ENCODE data around the gene FCSK. TPM values are rescaled to one million over a fixed set of nuclear protein-coding genes. Genes with fewer than 3 reads are reported as not detected.
A peak's percentile ranks its signal among the peaks of the same experiment; 100 is the strongest.

Gene FCSK
- total and polyA plus RNA-seq, 8 donors = 11.0 to 20.7 (median 15.3) TPM

DNA sequence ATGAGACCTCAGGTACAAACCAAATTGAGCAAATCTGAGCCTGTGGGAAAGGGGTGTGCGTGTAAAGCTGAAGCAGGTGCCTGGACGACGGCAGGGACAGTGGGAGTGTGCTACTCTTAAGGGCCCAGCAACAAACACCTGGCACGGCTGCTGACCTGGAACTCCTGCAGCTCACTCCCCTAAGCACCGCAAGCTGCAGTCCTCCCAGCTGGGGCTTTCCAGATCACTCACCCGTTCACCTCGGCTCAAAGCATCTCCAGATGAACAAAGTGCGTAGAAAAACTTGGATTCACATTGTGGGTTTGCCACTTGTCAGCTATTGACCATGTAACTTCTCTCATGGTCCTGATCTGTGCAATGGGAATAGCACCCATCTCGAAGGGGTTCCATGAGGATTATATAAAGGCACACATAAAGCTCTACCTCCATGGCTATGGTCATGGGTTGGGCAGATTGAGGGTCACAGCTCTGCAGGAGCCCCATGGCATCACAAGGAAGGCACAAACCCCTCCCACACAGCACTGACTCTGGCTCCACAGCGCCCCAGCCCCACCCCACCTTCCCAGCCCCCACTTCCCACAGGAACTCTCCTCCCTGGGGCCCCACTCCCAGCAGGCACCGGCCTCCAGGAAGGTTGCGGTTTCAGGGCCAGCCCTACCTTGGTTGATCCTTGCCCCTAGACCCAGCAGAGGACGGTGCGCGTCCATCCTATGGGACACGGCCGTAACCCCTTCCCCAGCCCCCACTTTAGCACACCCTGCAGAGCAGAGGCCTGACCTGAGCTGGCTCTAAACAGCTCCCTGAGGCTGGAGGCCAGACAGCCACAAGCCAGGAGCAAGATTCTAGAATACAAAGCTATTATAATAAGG lies 37.4 kb upstream of the FCSK start:
- DNase-seq = no peak
- Histone ChIP-seq H3K9me3 (no peaks in the 10 kb centered on the region), H3K36me3 (peaks cover 0 to 3% of the 10 kb centered on the region in 2 donors), H3K4me3 (no peak overlapping the region), H3K27me3 (no peaks in the 10 kb centered on the region), H3K27ac (no peak overlapping the region), H3K4me1 (peaks cover 3 to 43% of the 10 kb centered on the region in 2 donors)
- no peak for TF ChIP-seq CTCF (IDR thresholded peaks at IDR 0.05)
- ATAC-seq = no peak
- intact Hi-C loops (cut with DNase I) = no loop called here

DNA sequence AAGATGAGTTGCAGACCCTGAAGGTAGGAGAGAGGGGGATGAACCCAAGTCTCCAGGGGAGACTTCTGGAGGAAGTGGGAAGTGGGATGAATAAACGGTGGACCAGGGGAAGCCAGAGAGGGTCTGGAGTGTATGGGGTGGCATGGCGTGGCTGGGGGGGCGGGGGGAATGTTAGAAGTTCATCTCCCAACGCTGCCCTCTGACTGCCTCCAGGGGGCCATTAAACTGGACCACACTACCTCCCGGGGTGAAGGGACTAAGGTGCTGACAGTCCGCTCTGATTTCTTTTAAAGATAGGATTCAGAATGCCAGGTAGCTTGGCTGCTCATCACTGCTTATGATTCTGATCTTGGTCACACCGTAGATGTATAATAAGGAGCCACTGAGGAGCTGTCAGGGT lies 36.7 kb upstream of the FCSK start:
- Histone ChIP-seq H3K4me3 (no peak overlapping the region), H3K27ac (no peak overlapping the region)
- ATAC-seq = no peak

DNA sequence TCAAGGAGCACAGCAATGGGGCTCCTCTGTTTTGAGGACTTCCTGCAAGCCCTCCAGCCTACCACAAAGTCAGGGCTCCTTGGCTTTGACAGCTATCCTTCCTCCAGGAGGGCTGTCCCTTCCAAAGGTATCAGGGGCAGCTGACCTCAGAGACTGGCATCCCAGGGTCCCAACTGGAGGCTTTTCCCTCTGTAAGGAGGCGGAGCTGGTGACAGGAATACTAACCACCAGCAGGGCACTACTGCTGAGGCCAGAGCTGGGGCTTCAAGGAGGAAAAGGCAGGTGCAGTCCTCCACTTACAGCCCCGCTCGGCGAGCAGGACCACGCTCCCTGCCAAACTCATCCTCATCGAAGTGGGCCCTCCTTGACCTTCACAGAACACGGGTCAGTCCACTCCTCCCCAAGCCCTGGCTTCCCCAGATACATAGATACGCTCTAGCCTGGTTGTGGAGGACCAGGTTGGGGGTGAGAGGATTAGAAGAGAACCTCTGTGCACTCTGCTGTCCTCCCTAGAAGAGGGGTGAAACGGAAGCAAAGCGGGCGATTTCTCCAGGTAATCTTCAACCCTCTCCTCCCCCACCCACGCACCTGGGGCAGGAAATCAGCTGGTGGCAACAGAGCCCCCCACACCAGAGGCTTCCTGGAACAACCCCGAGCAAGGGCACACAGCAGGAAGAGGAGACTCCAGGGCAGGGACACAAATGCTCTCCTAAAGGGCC lies 36.0 kb upstream of the FCSK start:
- ATAC-seq (no peak), DNase-seq (no peak)
- no peak for TF ChIP-seq CTCF (IDR thresholded peaks at IDR 0.05)
- Histone ChIP-seq H3K4me3 (no peak overlapping the region), H3K27me3 (no peaks in the 10 kb centered on the region), H3K9me3 (no peaks in the 10 kb centered on the region), H3K36me3 (no peaks in the 10 kb centered on the region), H3K27ac (peak overlapping the region in 1 of 2 donors; percentile 28), H3K4me1 (peaks cover 3 to 57% of the 10 kb centered on the region in 2 donors)
- intact Hi-C loops (cut with DNase I) = no loop called here

More for the DNA sequence above, 36.7 kb upstream of the FCSK start:
- Histone ChIP-seq H3K9me3 (no peaks in the 10 kb centered on the region), H3K27me3 (no peaks in the 10 kb centered on the region), H3K36me3 (no peaks in the 10 kb centered on the region), H3K4me1 (peaks cover 3 to 49% of the 10 kb centered on the region in 2 donors)
- no peak for TF ChIP-seq CTCF (IDR thresholded peaks at IDR 0.05)
- intact Hi-C loops (cut with DNase I) = no loop called here
- DNase-seq = no peak

DNA sequence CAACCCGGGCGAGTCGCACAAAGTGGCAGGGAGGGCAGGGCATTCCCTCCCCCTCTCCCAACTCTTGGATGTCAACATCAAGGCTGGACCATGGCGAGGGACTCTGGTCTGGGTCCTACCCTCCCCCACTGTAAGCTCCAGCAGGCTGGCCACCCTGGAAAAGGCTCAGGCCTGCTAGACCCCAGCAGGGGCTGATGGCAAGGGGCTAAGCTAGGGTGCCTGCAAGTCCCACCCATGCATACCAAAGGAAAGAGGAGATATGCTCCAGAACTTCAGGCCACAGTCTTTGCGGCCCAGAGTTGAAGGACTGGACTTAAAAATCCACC lies 35.4 kb upstream of the FCSK start:
- peaks cover 3 to 62% of the 10 kb centered on the region in 2 donors for H3K4me1 ChIP-seq
- intact Hi-C loops (cut with DNase I) = no loop called here
- TF ChIP-seq CTCF (IDR thresholded peaks at IDR 0.05) = no peak
- no peak for ATAC-seq
- DNase-seq = no peak
- no peaks in the 10 kb centered on the region for H3K9me3 ChIP-seq
- H3K36me3 ChIP-seq = no peaks in the 10 kb centered on the region
- H3K27ac ChIP-seq = peak overlapping the region in 1 of 2 donors; percentile 28
- no peak overlapping the region for H3K4me3 ChIP-seq
- no peaks in the 10 kb centered on the region for H3K27me3 ChIP-seq
